ENCODE results near the gene SH3PXD2A.

- TF ChIP-seq, protein P1, sequence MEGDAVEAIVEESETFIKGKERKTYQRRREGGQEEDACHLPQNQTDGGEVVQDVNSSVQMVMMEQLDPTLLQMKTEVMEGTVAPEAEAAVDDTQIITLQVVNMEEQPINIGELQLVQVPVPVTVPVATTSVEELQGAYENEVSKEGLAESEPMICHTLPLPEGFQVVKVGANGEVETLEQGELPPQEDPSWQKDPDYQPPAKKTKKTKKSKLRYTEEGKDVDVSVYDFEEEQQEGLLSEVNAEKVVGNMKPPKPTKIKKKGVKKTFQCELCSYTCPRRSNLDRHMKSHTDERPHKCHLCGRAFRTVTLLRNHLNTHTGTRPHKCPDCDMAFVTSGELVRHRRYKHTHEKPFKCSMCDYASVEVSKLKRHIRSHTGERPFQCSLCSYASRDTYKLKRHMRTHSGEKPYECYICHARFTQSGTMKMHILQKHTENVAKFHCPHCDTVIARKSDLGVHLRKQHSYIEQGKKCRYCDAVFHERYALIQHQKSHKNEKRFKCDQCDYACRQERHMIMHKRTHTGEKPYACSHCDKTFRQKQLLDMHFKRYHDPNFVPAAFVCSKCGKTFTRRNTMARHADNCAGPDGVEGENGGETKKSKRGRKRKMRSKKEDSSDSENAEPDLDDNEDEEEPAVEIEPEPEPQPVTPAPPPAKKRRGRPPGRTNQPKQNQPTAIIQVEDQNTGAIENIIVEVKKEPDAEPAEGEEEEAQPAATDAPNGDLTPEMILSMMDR (IDR thresholded peaks at IDR 0.05): no peak
- TF ChIP-seq POLR2A (IDR thresholded peaks at IDR 0.05): no peak
Measured at GRCh38 chr10:103610921-103611511, 244.4 kb downstream of the SH3PXD2A start.

Measured in adrenal gland (tissue), 5 donors.